ENCODE data around the gene RPGRIP1. TPM values are rescaled to one million over a fixed set of nuclear protein-coding genes. Genes with fewer than 3 reads are reported as not detected.
A peak's percentile ranks its signal among the peaks of the same experiment; 100 is the strongest.
"Not testable (repeated sequence)": the region's sequence is repeated elsewhere in the genome, so short reads cannot be mapped to it uniquely, and the experiment has no call there.

The RPGRIP1 gene
- total and polyA plus RNA-seq, 2 donors from 2014 or later, result 0.47 TPM; not detected in 1

GRCh38 chr14:21251215-21251614 is 28.7 kb upstream of the RPGRIP1 start:
- peaks cover 4 to 45% (median 12%) of the 10 kb centered on the region in 3 donors for H3K36me3 ChIP-seq (ENCODE audit: control insufficient read depth in 2 of 3, insufficient read depth in 3 of 3, low read length in 3 of 3)
- H3K27ac ChIP-seq (ENCODE audit: low read depth in 2 of 2, low read length in 2 of 2), result no peak overlapping the region
- H3K4me1 ChIP-seq (ENCODE audit: control insufficient read depth in 2 of 3, insufficient read depth in 2 of 3, low read depth in 1 of 3, low read length in 3 of 3), result peaks cover 0 to 11% (median 7%) of the 10 kb centered on the region in 3 donors
- no peak overlapping the region for H3K4me3 ChIP-seq (ENCODE audit: low read length in 3 of 3)
- no peak overlapping the region for H3K9ac ChIP-seq (ENCODE audit: low read length in 3 of 3)
- TF ChIP-seq CTCF (IDR thresholded peaks at IDR 0.05; ENCODE audit: borderline replicate concordance, extremely low read depth, insufficient read depth), result no peak
- no peaks in the 10 kb centered on the region for H3K27me3 ChIP-seq (ENCODE audit: control insufficient read depth, insufficient read depth, low read length)
- intact Hi-C loops (cut with DNase I), result no loop called here
- H3K9me3 ChIP-seq (ENCODE audit: control insufficient read depth in 2 of 3, insufficient read depth in 1 of 3, low read length in 3 of 3), result no peaks in the 10 kb centered on the region
- no peak for FAIRE-seq
- DNase-seq, result no peak

- H3K9ac ChIP-seq (ENCODE audit: low read length in 3 of 3), result no peak overlapping the region
- no peaks in the 10 kb centered on the region for H3K27me3 ChIP-seq (ENCODE audit: control insufficient read depth, insufficient read depth, low read length)
- H3K4me3 ChIP-seq (ENCODE audit: low read length in 3 of 3), result no peak overlapping the region
- H3K4me1 ChIP-seq (ENCODE audit: control insufficient read depth in 2 of 3, insufficient read depth in 2 of 3, low read depth in 1 of 3, low read length in 3 of 3), result peaks cover 0 to 12% (median 11%) of the 10 kb centered on the region in 3 donors
- H3K27ac ChIP-seq (ENCODE audit: low read depth in 2 of 2, low read length in 2 of 2), result no peak overlapping the region
- H3K36me3 ChIP-seq (ENCODE audit: control insufficient read depth in 2 of 3, insufficient read depth in 3 of 3, low read length in 3 of 3), result peaks cover 6 to 46% (median 15%) of the 10 kb centered on the region in 3 donors
- FAIRE-seq (no peak), DNase-seq (no peak)
- intact Hi-C loops (cut with DNase I), result no loop called here
- H3K9me3 ChIP-seq (ENCODE audit: control insufficient read depth in 2 of 3, insufficient read depth in 1 of 3, low read length in 3 of 3), result no peaks in the 10 kb centered on the region
- no peak for TF ChIP-seq CTCF (IDR thresholded peaks at IDR 0.05; ENCODE audit: borderline replicate concordance, extremely low read depth, insufficient read depth)
Measured at GRCh38 chr14:21252149-21252548, 27.7 kb upstream of the RPGRIP1 start.

DNA sequence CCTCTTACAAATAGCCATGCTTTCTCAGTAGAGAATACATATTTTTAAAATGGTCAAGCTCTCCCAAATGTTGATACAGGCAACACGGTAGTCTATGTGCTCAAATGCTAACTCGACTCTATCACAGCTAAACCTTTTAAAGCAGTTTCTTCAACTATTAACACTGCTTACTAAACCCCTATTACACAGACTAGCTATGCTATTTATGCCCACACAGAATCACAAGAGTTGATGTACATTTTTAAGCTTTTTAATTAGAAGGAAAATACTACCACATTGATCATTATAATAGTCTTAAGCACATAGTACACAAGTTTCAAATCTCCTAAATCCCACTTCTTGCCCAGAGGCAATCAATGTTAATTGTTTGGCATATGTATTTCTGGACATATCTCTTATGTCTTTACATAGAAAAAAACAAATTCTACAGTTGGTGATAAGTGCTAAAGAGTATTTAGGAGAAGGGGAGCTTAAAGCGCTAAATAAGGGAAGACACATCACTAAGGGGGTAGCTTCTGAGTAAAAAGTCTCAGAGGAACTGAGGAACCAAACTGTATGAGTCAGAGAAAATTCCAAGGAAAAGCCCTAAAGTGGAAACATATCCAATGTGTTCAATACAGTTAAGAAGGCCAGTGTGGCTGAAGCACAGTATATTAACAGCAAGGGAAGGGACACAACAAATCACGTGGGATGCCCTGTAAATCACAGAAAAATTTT is 24.3 kb upstream of the RPGRIP1 start:
- no peak for TF ChIP-seq CTCF (IDR thresholded peaks at IDR 0.05; ENCODE audit: borderline replicate concordance, extremely low read depth, insufficient read depth)
- intact Hi-C loops (cut with DNase I), result no loop called here
- Histone ChIP-seq H3K27me3 (ENCODE audit: control insufficient read depth, insufficient read depth, low read length) (no peaks in the 10 kb centered on the region), H3K4me3 (ENCODE audit: low read length in 3 of 3) (peak overlapping the region in 2 of 3 donors; percentile 6 to 36), H3K9ac (ENCODE audit: low read length in 3 of 3) (no peak overlapping the region), H3K36me3 (ENCODE audit: control insufficient read depth in 2 of 3, insufficient read depth in 3 of 3, low read length in 3 of 3) (peaks cover 12 to 35% (median 12%) of the 10 kb centered on the region in 3 donors), H3K27ac (ENCODE audit: low read depth in 2 of 2, low read length in 2 of 2) (no peak overlapping the region), H3K4me1 (ENCODE audit: control insufficient read depth in 2 of 3, insufficient read depth in 2 of 3, low read depth in 1 of 3, low read length in 3 of 3) (peaks cover 0 to 19% (median 17%) of the 10 kb centered on the region in 3 donors), H3K9me3 (ENCODE audit: control insufficient read depth in 2 of 3, insufficient read depth in 1 of 3, low read length in 3 of 3) (no peaks in the 10 kb centered on the region)
- FAIRE-seq (no peak), DNase-seq (no peak)

DNA sequence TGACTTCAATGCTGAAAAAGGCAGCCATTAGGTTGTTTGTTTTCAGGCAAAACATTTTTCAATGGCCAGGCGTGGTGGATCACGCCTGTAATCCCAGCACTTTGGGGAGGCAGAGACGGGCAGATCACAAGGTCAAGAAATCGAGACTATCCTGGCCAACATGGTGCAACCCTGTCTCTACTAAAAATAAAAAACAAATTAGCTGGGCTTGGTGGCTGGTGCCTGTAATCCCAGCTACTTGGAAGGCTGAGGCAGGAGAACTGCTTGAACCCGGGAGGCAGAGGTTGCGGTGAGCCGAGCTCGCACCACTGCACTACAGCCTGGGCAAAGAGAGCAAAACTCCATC is 23.8 kb upstream of the RPGRIP1 start:
- H3K9me3 ChIP-seq (ENCODE audit: control insufficient read depth in 2 of 3, insufficient read depth in 1 of 3, low read length in 3 of 3); DNase-seq; FAIRE-seq; H3K9ac ChIP-seq (ENCODE audit: low read length in 3 of 3); intact Hi-C loops (cut with DNase I); H3K27ac ChIP-seq (ENCODE audit: low read depth in 2 of 2, low read length in 2 of 2); H3K27me3 ChIP-seq (ENCODE audit: control insufficient read depth, insufficient read depth, low read length): not testable (repeated sequence)
- Histone ChIP-seq H3K4me3 (ENCODE audit: low read length in 3 of 3) (peak overlapping the region in 1 of 3 donors; percentile 36), H3K4me1 (ENCODE audit: control insufficient read depth in 2 of 3, insufficient read depth in 2 of 3, low read depth in 1 of 3, low read length in 3 of 3) (peaks cover 0 to 19% (median 19%) of the 10 kb centered on the region in 3 donors), H3K36me3 (ENCODE audit: control insufficient read depth in 2 of 3, insufficient read depth in 3 of 3, low read length in 3 of 3) (peaks cover 10 to 34% (median 11%) of the 10 kb centered on the region in 3 donors)
